ENCODE data around the gene TMEM106C.

- no peak for TF ChIP-seq CTCF (conservative IDR thresholded peaks at IDR 0.05)
- no peak for TF ChIP-seq EZH2 (IDR thresholded peaks at IDR 0.05; ENCODE audit: low read depth)
Observed at GRCh38 chr12:47940773-47941474, 22.5 kb upstream of the TMEM106C start.
